ENCODE measurements around the gene PAGR1. TPM values are rescaled to one million over a fixed set of nuclear protein-coding genes. Genes with fewer than 3 reads are reported as not detected.
"Not testable (repeated sequence)": the region's sequence is repeated elsewhere in the genome, so short reads cannot be mapped to it uniquely, and the experiment has no call there.

Gene PAGR1
- total RNA-seq, 1 experiment from 2014 or later = 19.8 TPM

- DNase-seq (ENCODE audit: low read depth, low spot score); in situ Hi-C loops (cut with HindIII; ENCODE audit: low pct_unique_long_range_greater_than_20kb, low sequenced_read_pairs): not testable (repeated sequence)
Measured at GRCh38 chr16:29869067-29869466, 53.1 kb downstream of the PAGR1 start.

Small RNA genes within 50 kb of the gene (small RNA-seq; reads per million reads assigned to genes)
- gene AC009133.6 = 0 reads per million in 2 experiments
- gene AC120114.4 = 0 reads per million in 2 experiments

Other genes with a start within 250 kb of the PAGR1 start
- not detected in 2 replicates for gene SPN, start 152.9 kb upstream of the PAGR1 start, total RNA-seq (2014; rRNA removed; shearing (Covaris generic))
- 41.1 and 46.0 TPM in 2 replicates for gene QPRT, start 137.0 kb upstream of the PAGR1 start, total RNA-seq (2014; rRNA removed; shearing (Covaris generic))
- not detected in 2 replicates for gene C16orf54, start 70.2 kb upstream of the PAGR1 start, total RNA-seq (2014; rRNA removed; shearing (Covaris generic))
- gene ZG16, start 37.9 kb upstream of the PAGR1 start, total RNA-seq (2014; rRNA removed; shearing (Covaris generic)) = not detected in 2 replicates
- gene KIF22, start 25.4 kb upstream of the PAGR1 start, total RNA-seq (2014; rRNA removed; shearing (Covaris generic)) = 29.9 and 34.9 TPM in 2 replicates
- 163 and 182 TPM in 2 replicates for gene MAZ, start 9.6 kb upstream of the PAGR1 start, total RNA-seq (2014; rRNA removed; shearing (Covaris generic))
- gene PRRT2, start 4.0 kb upstream of the PAGR1 start, total RNA-seq (2014; rRNA removed; shearing (Covaris generic)) = not detected in 2 replicates
- gene MVP, start 4.3 kb downstream of the PAGR1 start, total RNA-seq (2014; rRNA removed; shearing (Covaris generic)) = 35.7 and 41.9 TPM in 2 replicates
- gene CDIPT, start 47.1 kb downstream of the PAGR1 start, total RNA-seq (2014; rRNA removed; shearing (Covaris generic)) = 74.1 and 82.6 TPM in 2 replicates
- 8.7 and 10.3 TPM in 2 replicates for gene SEZ6L2, start 83.4 kb downstream of the PAGR1 start, total RNA-seq (2014; rRNA removed; shearing (Covaris generic))
- gene ASPHD1, start 84.3 kb downstream of the PAGR1 start, total RNA-seq (2014; rRNA removed; shearing (Covaris generic)) = 3.4 and 3.7 TPM in 2 replicates
- 9.1 and 11.0 TPM in 2 replicates for gene KCTD13, start 110.1 kb downstream of the PAGR1 start, total RNA-seq (2014; rRNA removed; shearing (Covaris generic))
- gene TMEM219, start 145.9 kb downstream of the PAGR1 start, total RNA-seq (2014; rRNA removed; shearing (Covaris generic)) = 48.2 and 51.8 TPM in 2 replicates
- 28.6 and 30.3 TPM in 2 replicates for gene TAOK2, start 157.7 kb downstream of the PAGR1 start, total RNA-seq (2014; rRNA removed; shearing (Covaris generic))
- gene HIRIP3, start 179.5 kb downstream of the PAGR1 start, total RNA-seq (2014; rRNA removed; shearing (Covaris generic)) = 6.6 and 9.8 TPM in 2 replicates
- 39.4 and 46.7 TPM in 2 replicates for gene INO80E, start 180.1 kb downstream of the PAGR1 start, total RNA-seq (2014; rRNA removed; shearing (Covaris generic))
- 1.5 and 2.1 TPM in 2 replicates for gene DOC2A, start 194.9 kb downstream of the PAGR1 start, total RNA-seq (2014; rRNA removed; shearing (Covaris generic))
- not detected in 2 replicates for gene C16orf92, start 207.0 kb downstream of the PAGR1 start, total RNA-seq (2014; rRNA removed; shearing (Covaris generic))
- gene TLCD3B, start 215.1 kb downstream of the PAGR1 start, total RNA-seq (2014; rRNA removed; shearing (Covaris generic)) = not detected in 2 replicates
- 1,063 and 1,100 TPM in 2 replicates for gene ALDOA, start 249.6 kb downstream of the PAGR1 start, total RNA-seq (2014; rRNA removed; shearing (Covaris generic))

Measured in SK-MEL-5 (cell line).